Lower lobe of right lung (tissue), 2 donors: ENCODE data around the gene TSSK2. TPM values are rescaled to one million over a fixed set of nuclear protein-coding genes. Genes with fewer than 3 reads are reported as not detected.

ENCODE experiments used
- ATAC-seq, 2 donors: fragments of 200-7000 bp; cut with Tn5 transposase; one replicate each; pipeline ENCODE4 v1.9.1; 2020 to 2022; ENCODE audit warnings: mild to moderate bottlenecking in 2 of 2, moderate library complexity in 2 of 2
- DNase-seq: peaks from one replicate; pipeline ENCODE4 v3.0.0-alpha.2; 2020
- H3K27ac ChIP-seq: fragments of 200-600 bp; one replicate; pipeline ENCODE4 v1.8.0; 2022
- H3K27me3 ChIP-seq: fragments of 200-600 bp; one replicate; pipeline ENCODE4 v1.8.0; 2022; ENCODE audit warnings: low read depth
- H3K36me3 ChIP-seq: fragments of 200-600 bp; one replicate; pipeline ENCODE4 v1.8.0; 2022; ENCODE audit warnings: mild to moderate bottlenecking
- H3K4me1 ChIP-seq: fragments of 200-600 bp; one replicate; pipeline ENCODE4 v1.8.0; 2022
- H3K4me3 ChIP-seq: fragments of 200-600 bp; one replicate; pipeline ENCODE4 v1.8.0; 2022; ENCODE audit warnings: mild to moderate bottlenecking
- H3K9me3 ChIP-seq: fragments of 200-600 bp; one replicate; pipeline ENCODE4 v1.8.0; 2022
- intact Hi-C: fragments of 100-400 bp; cut with DNase I; formaldehyde crosslinking; loops from one replicate; pipeline ENCODE4 v1.11.0; 2022
- total RNA-seq: library from RNA; stranded (reverse); fragmentation: NEBNext Ultra II Directional; extraction: Animal tissue kit (Norgen Biotek cat#: 25700); gene quantifications from one replicate; pipeline ENCODE4 v1.2.1, GENCODE V29; 2021
- TF ChIP-seq, protein P1 (sequence below): fragments of 200-600 bp; IDR thresholded peaks from one replicate; pipeline ENCODE4 v1.8.0; 2022; ENCODE audit warnings: antibody characterized with exemption, mild to moderate bottlenecking
- donor health status: DM: no; HTN: yes; CAD: no; lungs with severe emphysema.

The TSSK2 gene
- total RNA-seq, 1 donor from 2014 or later = not detected

DNA sequence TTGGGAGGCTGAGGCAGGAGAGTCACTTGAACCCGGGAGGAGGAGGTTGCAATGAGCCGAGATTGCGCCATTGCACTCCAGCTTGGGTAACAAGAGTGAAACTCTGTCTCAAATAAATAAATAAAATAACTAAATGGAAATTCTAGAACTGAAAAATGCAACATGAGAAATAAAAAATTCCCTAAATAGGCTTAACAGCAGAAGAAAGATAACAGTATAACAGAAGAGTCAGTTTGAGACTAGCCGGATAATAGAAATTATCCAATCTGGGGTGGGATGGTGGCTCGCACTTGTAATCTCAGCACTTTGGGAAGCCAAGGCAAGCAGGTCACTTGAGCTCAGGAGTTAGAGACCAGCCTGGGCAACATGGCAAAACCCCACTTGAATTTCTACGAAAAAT, 33.3 kb downstream of the TSSK2 start:
- DNase-seq (no peak), ATAC-seq (no peak)
- Histone ChIP-seq H3K36me3 (no peaks in the 10 kb centered on the region), H3K4me1 (peaks cover 6% of the 10 kb centered on the region), H3K27me3 (peaks cover 63% of the 10 kb centered on the region), H3K27ac (no peak overlapping the region), H3K9me3 (no peaks in the 10 kb centered on the region), H3K4me3 (no peak overlapping the region)
- intact Hi-C loops = no loop called here
- TF ChIP-seq, protein P1, sequence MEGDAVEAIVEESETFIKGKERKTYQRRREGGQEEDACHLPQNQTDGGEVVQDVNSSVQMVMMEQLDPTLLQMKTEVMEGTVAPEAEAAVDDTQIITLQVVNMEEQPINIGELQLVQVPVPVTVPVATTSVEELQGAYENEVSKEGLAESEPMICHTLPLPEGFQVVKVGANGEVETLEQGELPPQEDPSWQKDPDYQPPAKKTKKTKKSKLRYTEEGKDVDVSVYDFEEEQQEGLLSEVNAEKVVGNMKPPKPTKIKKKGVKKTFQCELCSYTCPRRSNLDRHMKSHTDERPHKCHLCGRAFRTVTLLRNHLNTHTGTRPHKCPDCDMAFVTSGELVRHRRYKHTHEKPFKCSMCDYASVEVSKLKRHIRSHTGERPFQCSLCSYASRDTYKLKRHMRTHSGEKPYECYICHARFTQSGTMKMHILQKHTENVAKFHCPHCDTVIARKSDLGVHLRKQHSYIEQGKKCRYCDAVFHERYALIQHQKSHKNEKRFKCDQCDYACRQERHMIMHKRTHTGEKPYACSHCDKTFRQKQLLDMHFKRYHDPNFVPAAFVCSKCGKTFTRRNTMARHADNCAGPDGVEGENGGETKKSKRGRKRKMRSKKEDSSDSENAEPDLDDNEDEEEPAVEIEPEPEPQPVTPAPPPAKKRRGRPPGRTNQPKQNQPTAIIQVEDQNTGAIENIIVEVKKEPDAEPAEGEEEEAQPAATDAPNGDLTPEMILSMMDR = no peak

DNA sequence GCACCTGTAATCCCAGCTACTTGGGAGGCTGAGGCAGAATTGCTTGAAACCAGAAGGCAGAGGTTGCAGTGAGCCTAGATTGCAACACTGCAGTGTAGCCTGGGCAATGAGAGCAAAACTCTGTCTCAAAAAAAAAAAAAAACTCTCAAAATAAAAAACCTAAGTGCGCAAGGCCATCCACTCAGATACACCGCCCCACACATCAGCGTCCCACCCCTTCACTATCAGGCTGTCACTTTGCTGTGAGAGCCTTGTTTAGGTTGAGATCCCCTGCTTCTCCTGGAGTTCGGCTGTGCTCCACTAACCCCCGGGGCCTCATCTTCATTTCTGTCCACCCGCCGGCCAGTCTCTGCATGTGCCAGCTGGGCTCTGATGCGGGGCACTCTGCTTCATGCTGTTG, 35.3 kb downstream of the TSSK2 start:
- H3K4me1 ChIP-seq = peaks cover 22% of the 10 kb centered on the region
- H3K4me3 ChIP-seq = no peak overlapping the region
- no peak for ATAC-seq
- intact Hi-C loops = no loop called here
- no peak overlapping the region for H3K27ac ChIP-seq
- TF ChIP-seq, protein P1 = no peak
- no peak for DNase-seq
- peaks cover 71% of the 10 kb centered on the region for H3K27me3 ChIP-seq
- H3K9me3 ChIP-seq = no peaks in the 10 kb centered on the region
- no peaks in the 10 kb centered on the region for H3K36me3 ChIP-seq

DNA sequence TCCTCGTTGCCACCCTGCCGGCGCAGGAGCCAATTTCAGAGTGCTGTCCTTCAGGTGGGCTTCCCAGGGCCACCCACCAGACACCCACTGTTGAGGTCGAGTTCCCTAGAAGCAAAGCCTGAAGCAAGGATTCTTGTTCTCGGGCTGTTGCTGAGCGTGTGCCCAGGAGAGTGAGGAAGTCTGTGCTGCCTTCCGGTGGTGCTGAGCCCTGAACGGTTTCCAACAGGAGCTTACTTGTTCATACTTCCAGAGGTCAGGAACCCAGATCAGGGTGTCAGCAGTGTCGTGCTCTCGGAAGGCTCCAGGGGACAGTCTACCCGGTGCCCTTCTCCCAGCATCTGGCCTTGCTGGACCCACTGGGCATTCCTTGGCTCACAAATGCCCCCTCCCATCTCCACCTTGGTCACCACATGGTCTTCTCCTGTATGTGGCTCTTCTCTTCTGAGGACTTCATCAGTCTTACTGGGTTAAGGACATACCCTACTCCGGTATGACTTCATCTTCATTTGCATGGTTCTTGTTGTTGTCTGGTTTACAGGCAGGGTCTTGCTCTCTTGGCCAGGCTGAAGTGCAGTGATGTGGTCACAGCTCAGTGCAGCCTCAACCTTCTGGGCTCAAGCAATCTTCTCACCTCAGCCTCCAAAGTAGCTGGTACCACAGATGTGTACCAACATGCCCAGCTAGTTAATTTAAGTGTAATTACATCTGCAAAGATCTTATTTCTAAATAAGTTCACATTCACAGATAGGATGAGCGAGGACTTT, 36.2 kb downstream of the TSSK2 start:
- no peak for DNase-seq
- no peak overlapping the region for H3K4me3 ChIP-seq
- peaks cover 69% of the 10 kb centered on the region for H3K27me3 ChIP-seq
- TF ChIP-seq, protein P1 = no peak
- no peaks in the 10 kb centered on the region for H3K36me3 ChIP-seq
- H3K4me1 ChIP-seq = peaks cover 29% of the 10 kb centered on the region
- intact Hi-C loops = no loop called here
- H3K9me3 ChIP-seq = no peaks in the 10 kb centered on the region
- no peak overlapping the region for H3K27ac ChIP-seq
- ATAC-seq = no peak

DNA sequence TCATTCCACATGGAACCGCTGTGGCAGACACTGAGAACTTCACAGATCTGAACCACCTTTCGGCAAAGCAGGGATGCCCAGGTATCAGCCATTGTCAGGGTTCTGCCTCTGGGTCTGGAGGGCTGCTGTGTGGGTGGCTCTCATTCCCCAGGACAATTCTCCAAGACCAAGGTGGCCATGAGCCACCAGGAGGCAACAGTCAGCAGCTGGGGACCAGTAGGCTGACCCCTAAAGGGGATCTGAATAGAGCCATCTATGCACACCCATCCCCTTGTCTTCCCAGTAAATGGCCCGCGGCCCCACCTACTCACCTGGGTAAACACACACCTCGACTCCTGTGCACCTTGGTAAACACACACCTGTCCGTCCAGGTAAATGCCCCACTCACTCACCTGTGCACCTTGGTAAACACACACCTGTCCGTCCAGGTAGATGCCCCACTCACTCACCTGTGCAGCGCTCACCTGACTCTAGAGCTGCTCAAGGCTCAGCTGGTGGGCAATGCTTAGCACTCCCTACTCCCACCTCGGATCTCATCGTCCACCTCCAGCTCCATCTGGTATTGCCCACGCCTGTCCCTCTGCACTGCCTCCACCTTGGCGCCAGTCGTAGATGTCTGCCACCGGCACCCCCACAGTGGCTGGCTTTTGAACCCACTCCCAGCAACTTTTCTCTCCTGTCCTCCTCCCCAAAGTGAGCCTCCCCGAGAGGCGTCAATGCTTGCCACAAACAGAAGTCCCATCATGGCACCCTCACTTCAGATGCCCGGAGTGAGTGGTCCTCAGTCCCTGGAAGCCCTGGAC, 37.2 kb downstream of the TSSK2 start:
- no peaks in the 10 kb centered on the region for H3K36me3 ChIP-seq
- TF ChIP-seq, protein P1 = no peak
- intact Hi-C loops = no loop called here
- H3K27me3 ChIP-seq = peaks cover 61% of the 10 kb centered on the region
- DNase-seq = no peak
- no peak overlapping the region for H3K27ac ChIP-seq
- H3K4me1 ChIP-seq = peaks cover 39% of the 10 kb centered on the region
- no peak overlapping the region for H3K4me3 ChIP-seq
- no peaks in the 10 kb centered on the region for H3K9me3 ChIP-seq
- no peak for ATAC-seq

DNA sequence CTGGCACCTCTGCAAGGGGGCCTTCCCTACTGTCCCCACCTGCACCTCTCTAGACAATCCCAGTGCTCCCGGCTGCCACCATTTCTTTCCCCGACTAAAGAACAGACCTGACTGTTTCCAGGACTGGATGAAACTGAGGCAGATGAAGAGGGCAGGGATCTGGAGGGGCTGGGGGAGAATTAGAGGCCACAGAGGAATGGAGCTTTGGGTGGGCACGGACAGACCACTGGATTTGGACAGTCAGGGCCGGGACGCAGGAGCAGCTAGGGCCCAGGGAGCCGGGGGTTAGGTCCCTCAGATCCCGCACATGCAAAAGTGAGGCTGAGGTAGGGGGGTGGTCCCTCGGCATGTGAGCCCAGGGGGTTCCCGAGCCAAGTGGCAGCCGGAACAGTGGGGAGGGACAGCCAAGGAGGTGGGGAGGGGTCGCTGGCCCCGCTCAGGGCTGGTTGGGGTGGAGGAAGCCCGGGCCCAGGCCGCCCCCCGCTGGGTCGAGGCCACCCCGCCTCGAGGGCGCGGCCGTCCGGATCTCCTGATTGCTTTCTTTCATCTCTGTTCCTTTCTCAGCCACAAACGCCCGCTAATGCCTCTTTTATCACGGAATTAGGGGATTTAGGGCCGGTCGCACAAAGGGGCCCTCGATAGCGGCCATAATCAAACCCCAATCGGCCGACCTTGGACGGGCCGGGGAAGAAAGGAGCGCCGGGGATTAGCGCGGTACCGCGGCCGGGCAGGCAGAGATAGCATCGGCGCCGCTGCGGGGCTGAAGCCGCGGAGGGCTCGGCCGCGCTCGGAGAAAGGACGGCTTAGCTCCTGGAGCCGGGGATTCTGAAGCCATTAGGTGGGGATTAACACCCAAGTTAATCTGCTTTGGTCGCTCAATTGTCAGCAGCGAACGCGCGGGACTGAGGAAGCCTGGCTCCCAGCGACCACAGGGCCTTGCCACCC, 38.2 kb downstream of the TSSK2 start:
- peaks cover 51% of the 10 kb centered on the region for H3K27me3 ChIP-seq
- H3K36me3 ChIP-seq = no peaks in the 10 kb centered on the region
- peak overlapping the region; percentile 37 for H3K4me3 ChIP-seq
- H3K9me3 ChIP-seq = no peaks in the 10 kb centered on the region
- H3K4me1 ChIP-seq = peaks cover 46% of the 10 kb centered on the region
- TF ChIP-seq, protein P1 = no peak
- H3K27ac ChIP-seq = no peak overlapping the region
- ATAC-seq = no peak
- no peak for DNase-seq
- intact Hi-C loops = no loop called here
